Stimulated activated naive CD8-positive, alpha-beta T cell treated with anti-CD3 and anti-CD28 coated beads, Interleukin-15, Interleukin-2, amounts not matched to agents 100 U/mL and 50 U/mL, for 24 hours (primary cell): ENCODE results near the gene DSC1.
"Not testable (repeated sequence)": the region's sequence is repeated elsewhere in the genome, so short reads cannot be mapped to it uniquely, and the experiment has no call there.

Source experiments
- ATAC-seq: fragments of 150-1000 bp; cut with Tn5 transposase; one replicate; pipeline ENCODE4 v1.10.0; 2021
- DNase-seq: peaks from one replicate; pipeline ENCODE4 v3.0.0; 2021

DSC1 gene

DNA sequence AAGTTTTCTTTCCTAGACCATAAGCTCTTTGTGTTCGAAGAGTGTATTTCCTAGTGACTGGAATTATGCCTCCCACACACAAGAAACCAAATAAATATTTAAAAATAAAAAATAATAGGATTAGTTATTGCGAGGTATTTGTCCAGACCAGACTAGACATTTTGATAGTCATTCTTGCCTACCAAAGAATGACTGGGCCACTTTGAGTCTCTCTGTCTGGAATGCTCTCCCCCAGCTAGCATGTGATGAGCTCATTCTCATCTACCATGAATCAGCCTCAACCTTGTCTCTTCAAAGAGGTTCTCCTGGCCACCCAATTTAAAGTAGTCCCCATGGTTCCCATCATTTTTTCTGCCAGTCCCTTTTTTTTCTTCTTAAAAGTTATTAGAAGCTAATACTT lies 13.9 kb upstream of the DSC1 start:
- ATAC-seq: no peak
- DNase-seq: no peak

GRCh38 chr18:31171144-31171839 lies 8.6 kb upstream of the DSC1 start:
- DNase-seq: no peak
- no peak for ATAC-seq

DNA sequence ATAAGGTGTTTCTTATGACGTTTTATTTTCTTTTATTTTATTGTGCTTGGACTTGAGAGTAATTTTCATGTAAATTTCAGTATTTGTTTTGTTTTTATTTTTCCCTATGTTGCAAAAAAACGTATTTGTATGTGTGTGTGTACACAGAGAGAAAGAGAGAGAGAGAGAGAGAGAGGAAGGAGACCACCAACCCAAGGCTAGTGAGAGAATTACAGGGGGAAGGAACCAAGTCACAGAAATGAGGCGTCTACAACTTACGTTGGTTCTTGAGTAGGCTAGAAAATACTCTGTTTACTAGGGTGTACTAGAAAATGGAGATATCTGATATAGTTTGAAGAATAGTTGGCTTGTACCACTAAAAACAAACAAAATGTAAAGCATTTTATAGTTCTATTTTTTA lies 7.7 kb upstream of the DSC1 start:
- no peak for ATAC-seq
- no peak for DNase-seq

GRCh38 chr18:31162419-31162793 lies 250 bp downstream of the DSC1 start:
- no peak for ATAC-seq

GRCh38 chr18:31161757-31162418 lies 768 bp downstream of the DSC1 start:
- no peak for ATAC-seq
- no peak for DNase-seq

More at GRCh38 chr18:31162419-31162793, 250 bp downstream of the DSC1 start:
- DNase-seq: no peak

DNA sequence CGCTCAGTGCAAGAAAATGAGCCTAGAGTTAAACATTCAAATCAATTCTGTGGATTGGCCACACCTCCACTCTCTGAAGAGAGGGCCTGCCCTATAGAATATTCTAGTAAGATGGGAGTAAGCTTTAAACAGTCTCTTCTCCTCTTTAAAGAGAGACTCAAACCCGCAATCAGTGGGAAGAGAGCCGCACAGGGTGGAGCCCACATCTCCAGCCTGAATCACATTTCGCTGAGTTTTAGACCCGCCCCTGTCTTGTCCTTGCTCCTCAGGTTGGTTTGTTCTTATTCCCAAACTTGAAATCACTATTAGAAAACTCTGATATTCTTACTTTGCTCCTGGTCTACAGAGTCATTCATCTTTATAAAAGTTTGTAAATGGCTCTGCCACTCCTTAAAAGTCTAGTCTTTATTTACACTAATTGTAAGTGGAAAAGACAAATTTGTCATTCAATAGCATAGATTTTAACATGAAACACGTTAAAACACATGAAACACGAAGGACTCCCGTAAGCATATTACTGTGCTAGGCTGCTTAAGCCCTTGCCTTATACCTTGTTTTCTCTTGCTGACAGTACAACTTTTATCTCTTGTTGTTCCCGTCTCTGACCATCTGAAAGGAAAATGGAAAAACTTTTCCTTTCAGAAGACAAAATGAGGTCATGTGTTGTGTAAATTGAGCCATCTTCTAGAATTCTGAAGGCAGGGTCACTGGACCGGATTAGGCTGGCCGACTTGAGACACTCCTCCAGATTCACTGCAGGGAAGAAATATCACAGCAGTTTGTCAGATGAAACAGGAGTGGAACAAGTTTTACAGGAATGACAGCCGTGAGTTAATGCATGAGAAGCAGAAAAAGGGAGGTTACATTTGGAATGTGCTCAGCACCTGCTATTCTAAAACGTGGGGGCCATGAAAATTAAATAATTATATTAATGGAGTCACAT lies 5.6 kb downstream of the DSC1 start:
- ATAC-seq: no peak

GRCh38 chr18:31155498-31155897 lies 7.2 kb downstream of the DSC1 start:
- no peak for ATAC-seq
- DNase-seq: no peak

More for the DNA sequence above, 5.6 kb downstream of the DSC1 start:
- DNase-seq: no peak

- no peak for ATAC-seq
- no peak for DNase-seq
Observed at GRCh38 chr18:31154181-31154580, 8.5 kb downstream of the DSC1 start.

DNA sequence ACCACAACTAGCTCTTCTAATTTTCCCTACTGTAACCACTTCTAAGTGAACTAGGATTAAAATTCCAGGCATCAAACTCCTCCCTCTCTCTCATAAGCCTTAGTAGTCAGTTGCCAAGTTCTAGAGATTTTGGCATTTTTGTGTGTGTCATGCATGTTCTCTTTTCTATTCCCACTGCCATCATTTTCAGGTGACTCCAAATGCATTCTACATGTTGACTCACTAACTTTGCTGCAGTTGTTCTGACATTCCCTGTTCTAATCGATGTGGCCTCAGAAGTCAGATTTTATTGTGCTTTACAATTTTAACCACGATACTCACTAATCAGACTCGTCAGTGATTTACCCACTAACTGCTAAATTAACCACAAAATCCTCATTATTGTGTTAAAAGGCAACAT lies 13.3 kb downstream of the DSC1 start:
- no peak for ATAC-seq

DNA sequence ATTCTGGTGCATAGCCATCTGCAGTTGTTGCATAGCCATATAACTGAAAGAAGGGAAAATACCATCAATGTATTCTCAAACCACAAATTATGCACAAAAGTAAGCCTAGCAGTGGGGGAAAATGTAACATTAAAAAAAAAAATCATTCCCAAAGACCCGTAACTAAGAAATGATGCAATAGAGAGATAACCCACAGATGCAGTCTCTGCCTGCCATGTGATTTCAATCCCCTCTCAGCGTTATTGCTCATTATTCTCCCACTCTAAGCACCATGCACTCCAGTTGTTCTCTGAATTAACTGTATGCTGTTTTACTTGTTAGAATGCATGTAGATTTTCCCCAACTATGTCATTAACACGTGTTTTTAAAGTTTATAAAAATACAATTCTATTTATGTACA lies 14.1 kb downstream of the DSC1 start:
- no peak for DNase-seq
- peak; percentile 14 for ATAC-seq

More for the DNA sequence above, 13.3 kb downstream of the DSC1 start:
- no peak for DNase-seq

DNA sequence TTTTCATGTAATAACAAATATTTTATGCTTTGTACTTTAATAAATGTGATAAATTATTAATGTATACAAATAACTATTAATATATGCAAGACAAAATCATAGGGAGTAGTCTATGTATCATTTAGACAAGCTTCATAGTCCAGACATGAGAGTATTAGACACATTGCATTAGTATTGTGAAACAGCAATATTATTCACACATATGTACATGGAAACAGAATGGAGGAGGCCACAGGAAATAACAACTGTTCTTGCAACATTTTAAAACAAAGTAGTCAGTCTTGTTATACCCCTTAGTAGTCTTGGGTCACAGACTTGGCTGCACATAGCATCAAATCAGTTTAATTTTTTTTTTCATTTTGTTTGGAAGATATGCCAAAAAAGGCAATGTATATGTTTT lies 15.8 kb downstream of the DSC1 start:
- no peak for ATAC-seq

DNA sequence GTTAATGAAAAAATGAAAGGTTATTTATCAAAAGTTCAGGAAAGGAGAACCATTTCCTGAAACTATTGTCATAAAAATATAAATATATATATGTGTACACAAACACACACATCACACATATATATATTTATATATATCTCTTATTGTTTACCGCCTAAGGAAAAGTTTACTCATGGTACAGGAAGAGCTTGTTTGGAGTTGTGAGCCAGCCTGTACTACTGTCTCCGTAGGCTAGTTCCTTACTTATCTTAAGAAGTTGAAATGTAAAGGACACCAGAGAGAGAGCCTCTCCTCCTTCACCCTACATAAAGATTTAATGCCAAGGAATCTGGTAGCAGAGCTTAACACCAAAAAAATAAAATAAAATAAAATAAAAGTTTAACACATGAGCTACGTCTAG lies 19.6 kb downstream of the DSC1 start:
- ATAC-seq (no peak), DNase-seq (no peak)

More for the DNA sequence above, 15.8 kb downstream of the DSC1 start:
- DNase-seq: no peak

- ATAC-seq: no peak
- no peak for DNase-seq
Observed at GRCh38 chr18:31138709-31139108, 23.9 kb downstream of the DSC1 start.

DNA sequence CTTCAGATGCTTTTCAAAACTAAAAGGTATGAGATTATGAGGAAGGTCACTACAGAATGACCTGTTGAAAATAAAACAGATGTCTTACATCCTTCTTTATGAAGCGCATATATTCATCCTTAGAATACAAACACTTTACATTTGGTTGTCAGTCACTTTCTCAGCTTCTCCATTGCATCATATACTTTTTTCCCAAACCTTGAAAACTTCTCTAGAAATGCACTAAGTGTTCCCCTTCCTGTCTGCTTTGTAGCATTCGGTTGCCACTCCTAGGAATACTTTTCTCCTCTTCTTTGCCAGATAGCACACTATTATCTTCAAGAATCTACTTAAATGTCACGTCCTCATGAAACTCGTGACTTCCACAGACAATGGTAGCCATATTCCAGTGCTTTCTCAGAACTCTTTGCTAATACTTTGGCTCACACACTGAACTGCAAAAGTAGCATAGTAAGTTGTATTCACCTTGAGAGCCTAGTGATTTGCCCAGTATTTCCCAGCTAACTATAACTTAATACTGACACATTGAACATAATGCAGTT lies 27.6 kb downstream of the DSC1 start:
- ATAC-seq: no peak
- DNase-seq: no peak

DNA sequence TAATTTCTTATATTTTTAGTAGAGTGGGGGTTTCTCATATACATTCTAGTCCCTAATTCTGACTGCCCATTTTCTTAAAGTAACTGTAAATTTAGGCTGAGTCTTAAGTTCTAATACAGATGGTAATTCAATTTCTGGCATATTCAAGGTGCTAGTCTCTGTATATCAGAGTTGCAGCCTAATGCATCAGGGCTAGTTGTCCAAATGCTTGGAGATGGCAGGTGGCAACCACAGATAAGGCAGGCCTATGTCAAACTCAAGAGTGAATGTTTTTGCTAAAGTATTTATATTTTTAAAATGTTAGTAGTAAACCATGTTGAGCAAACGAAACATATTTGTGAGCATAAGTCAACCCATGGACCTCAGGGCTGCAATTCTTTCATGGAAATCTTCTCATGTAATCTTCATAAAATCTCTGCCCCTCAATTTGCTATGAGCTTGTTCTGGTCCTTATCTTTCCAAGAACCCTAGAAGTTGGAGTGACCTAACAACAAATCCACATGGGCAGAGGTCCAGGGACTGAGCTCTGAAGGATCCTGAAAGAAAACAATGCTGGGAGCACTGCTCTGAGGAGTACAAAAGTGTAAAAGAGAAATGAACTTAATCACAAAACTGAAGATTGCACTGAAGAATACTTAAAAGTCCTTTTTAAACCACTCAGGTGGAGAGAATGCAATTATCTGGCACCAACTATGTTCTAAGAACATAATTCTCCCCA lies 33.1 kb downstream of the DSC1 start:
- DNase-seq (no peak), ATAC-seq (no peak)

DNA sequence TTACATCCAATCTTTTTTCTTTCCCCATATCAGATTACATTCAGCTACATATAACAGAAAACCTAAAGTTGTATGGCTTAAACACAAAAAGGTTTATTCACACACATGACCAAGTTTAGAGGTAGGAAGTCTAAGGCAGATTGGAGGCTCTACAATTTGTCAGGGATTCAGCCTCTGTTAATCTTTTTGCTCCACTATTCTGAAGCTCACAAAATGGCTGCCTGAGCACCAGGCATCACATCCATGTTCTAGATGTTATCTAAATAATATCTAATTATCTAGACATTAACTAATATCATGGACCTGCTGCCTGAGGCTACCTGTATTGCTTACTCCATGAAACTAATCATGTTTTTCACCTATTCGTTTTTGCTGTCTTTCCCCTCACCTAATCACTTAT lies 36.8 kb downstream of the DSC1 start:
- ATAC-seq: no peak
- no peak for DNase-seq

GRCh38 chr18:31123125-31123524 lies 39.5 kb downstream of the DSC1 start:
- DNase-seq, ATAC-seq: not testable (repeated sequence)

DNA sequence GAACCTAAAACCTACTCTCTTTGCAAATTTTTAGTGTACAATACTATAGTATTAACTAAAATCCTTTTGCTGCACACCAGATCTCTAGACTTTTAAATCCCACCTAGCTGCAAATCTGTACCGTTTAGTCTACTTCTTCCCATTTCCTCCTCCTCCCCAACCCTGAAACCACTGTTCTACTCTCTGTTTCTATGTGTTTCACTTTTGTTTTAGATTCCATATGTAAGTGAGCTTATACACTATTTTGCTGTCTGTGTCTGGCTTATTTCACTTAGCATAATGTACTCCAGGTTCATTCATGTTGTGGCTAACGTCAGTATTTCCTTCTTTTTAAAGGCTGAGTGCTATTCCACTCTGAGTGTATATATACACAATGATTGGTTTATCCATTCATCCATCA lies 42.1 kb downstream of the DSC1 start:
- DNase-seq: no peak
- no peak for ATAC-seq

DNA sequence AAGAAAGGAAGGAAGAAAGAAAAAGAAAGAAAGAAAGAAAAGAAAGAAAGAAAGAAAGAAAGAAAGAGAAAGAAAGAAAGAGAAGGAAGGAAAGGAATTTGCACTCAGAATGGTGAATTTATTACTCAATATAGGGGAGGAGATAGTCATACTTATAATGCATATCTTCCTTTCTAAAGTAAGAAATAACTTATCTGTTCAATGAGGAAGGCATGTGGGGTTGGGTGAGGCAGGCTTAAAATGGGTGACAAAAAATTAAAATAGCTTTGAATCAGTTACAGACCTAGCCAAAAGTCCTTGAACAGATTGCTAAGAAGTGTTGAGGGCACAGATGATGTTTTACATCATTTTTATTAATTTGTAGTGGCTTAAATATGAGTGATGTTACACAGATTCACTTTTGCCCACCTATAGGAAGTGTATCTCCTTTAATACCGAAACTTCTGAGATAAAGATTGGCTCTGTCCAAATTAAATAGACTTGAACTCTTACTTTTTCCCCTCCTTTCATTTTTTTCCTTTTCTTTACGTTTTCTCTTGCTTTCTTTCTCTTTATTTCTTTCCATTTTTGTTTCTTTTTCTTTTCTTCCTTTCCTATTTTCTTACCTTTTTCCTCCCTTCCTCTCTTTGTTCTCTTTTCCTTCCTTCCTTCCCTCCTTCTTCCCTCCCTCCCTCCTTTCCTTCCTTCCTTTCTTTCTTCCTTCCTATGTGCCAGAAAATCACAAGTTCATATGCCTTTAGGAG lies 45.6 kb downstream of the DSC1 start:
- no peak for DNase-seq
- ATAC-seq: no peak

DNA sequence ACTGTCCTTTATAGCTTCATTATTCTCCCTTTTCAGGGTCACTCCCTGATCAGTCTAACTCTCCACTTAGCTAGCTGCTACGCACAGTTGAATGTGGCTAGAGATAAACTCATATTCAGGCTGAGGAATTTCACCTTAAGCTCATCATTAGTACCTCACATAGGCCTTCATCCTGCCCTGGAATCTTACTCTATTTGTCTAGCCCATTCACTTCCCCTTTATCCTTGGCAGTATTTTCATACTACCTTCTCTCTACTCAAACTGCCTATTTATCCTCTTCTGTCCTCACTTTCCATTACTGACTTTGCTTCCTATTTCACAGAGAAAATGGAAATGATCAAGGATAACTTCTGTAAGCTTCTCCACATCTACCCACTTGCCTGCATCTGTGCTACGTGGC lies 49.9 kb downstream of the DSC1 start:
- DNase-seq: no peak
- ATAC-seq: no peak

- no peak for DNase-seq
- no peak for ATAC-seq
Observed at GRCh38 chr18:31105733-31106132, 56.9 kb downstream of the DSC1 start.
